OCI-LY1 (cell line): Measurements from ENCODE around the gene COPA.

Experiments used
- H2AFZ ChIP-seq: fragments of 200-600 bp; sonication (generic), shearing (Covaris generic); 2 replicates; pipeline ENCODE4 v1.6.0; 2014; ENCODE audit warnings: antibody characterized with exemption, mild to moderate bottlenecking, low read length
- H3F3A ChIP-seq: fragments of 200-600 bp; sonication (generic), shearing (Covaris generic); 2 replicates; pipeline ENCODE4 v1.6.0; 2014; ENCODE audit warnings: mild to moderate bottlenecking, antibody characterized with exemption, low read length, moderate library complexity; ENCODE audit not compliant: insufficient read depth
- H3K27ac ChIP-seq: fragments of 200-600 bp; sonication (generic); 2 replicates; pipeline ENCODE4 v1.5.1; 2014; ENCODE audit warnings: low read length, mixed run types, mild to moderate bottlenecking, low read depth; ENCODE audit not compliant: poor library complexity, severe bottlenecking
- H3K27me3 ChIP-seq: fragments of 200-600 bp; sonication (generic); 2 replicates; pipeline ENCODE4 v1.6.0; 2014; ENCODE audit warnings: antibody characterized with exemption, mild to moderate bottlenecking, low read length, moderate library complexity; ENCODE audit not compliant: insufficient read depth
- H3K36me3 ChIP-seq: fragments of 200-600 bp; sonication (generic); 2 replicates; pipeline ENCODE4 v1.6.1; 2014; ENCODE audit warnings: mild to moderate bottlenecking, antibody characterized with exemption, low read length, moderate library complexity, mixed read lengths; ENCODE audit not compliant: insufficient read depth
- H3K4me1 ChIP-seq: fragments of 200-600 bp; sonication (generic); 2 replicates; pipeline ENCODE4 v1.5.1; 2014; ENCODE audit warnings: mild to moderate bottlenecking, low read length, moderate library complexity; ENCODE audit not compliant: insufficient read depth, severe bottlenecking
- H3K4me2 ChIP-seq: fragments of 200-600 bp; sonication (generic), shearing (Covaris generic); 2 replicates; pipeline ENCODE4 v1.6.1; 2014; ENCODE audit warnings: low read length
- H3K4me3 ChIP-seq: fragments of 200-600 bp; sonication (generic); 2 replicates; pipeline ENCODE4 v1.5.1; 2014; ENCODE audit warnings: low read length, low read depth, mild to moderate bottlenecking, mixed read lengths; ENCODE audit not compliant: poor library complexity, severe bottlenecking
- H3K79me2 ChIP-seq: fragments of 200-600 bp; shearing (Covaris generic); 2 replicates; pipeline ENCODE4 v1.6.1; 2016; ENCODE audit warnings: mixed run types, low read length, mixed read lengths; ENCODE audit not compliant: insufficient read depth
- H3K9ac ChIP-seq: fragments of 200-600 bp; sonication (generic), shearing (Covaris generic); 2 replicates; pipeline ENCODE4 v1.6.1; 2014; ENCODE audit warnings: mild to moderate bottlenecking, low read length, mixed read lengths
- H3K9me2 ChIP-seq: fragments of 200-600 bp; sonication (generic), shearing (Covaris generic); 2 replicates; pipeline ENCODE4 v1.6.1; 2014; ENCODE audit warnings: low read depth, mild to moderate bottlenecking, low read length, mixed read lengths
- H3K9me3 ChIP-seq: fragments of 200-600 bp; shearing (Covaris generic); 2 replicates; pipeline ENCODE4 v1.6.1; 2014; ENCODE audit warnings: low read length, mixed read lengths
- H4K20me1 ChIP-seq: fragments of 200-600 bp; sonication (generic), shearing (Covaris generic); 2 replicates; pipeline ENCODE4 v1.6.0; 2016; ENCODE audit warnings: mild to moderate bottlenecking, low read length; ENCODE audit not compliant: insufficient read depth
- EZH2 ChIP-seq: fragments of 200-600 bp; sonication (generic), shearing (Covaris generic); IDR thresholded peaks from 2 replicates; pipeline ENCODE4 v1.8.0; 2017; ENCODE audit warnings: borderline replicate concordance, mixed run types, mild to moderate bottlenecking, antibody characterized with exemption, low read length, moderate library complexity, mixed read lengths
- TF ChIP-seq, protein P1 (sequence below): fragments of 200-600 bp; sonication (generic), shearing (Covaris generic); IDR thresholded peaks from 2 replicates; pipeline ENCODE4 v1.5.1; 2017; ENCODE audit warnings: mild to moderate bottlenecking, antibody characterized with exemption, low read length, moderate library complexity, mixed read lengths

COPA gene

DNA sequence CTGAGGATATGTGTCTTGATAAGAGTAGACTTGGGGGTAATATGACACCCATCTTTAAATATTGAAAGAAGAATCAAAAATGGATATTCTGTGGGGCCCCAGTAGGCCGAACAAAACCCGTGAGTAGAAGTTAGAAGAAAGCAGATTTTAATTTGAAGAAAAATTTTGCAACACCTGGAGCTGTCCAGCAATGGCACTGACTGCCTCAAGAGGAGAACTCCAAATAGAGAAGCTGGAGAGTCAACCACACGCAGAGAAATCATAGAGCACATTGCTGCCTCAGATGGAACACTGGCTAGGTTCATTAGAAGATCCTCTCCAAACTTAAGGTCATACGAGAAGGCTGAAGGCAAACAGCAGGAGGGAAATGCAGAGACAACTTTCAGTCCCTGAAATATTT is 30.6 kb upstream of the COPA start:
- H4K20me1 ChIP-seq = no peaks in the 10 kb centered on the region
- H3K4me3 ChIP-seq = no peak overlapping the region
- no peak overlapping the region for H2AFZ ChIP-seq
- H3K4me1 ChIP-seq = peaks cover 16% of the 10 kb centered on the region
- no peak overlapping the region for H3K4me2 ChIP-seq
- TF ChIP-seq, protein P1, sequence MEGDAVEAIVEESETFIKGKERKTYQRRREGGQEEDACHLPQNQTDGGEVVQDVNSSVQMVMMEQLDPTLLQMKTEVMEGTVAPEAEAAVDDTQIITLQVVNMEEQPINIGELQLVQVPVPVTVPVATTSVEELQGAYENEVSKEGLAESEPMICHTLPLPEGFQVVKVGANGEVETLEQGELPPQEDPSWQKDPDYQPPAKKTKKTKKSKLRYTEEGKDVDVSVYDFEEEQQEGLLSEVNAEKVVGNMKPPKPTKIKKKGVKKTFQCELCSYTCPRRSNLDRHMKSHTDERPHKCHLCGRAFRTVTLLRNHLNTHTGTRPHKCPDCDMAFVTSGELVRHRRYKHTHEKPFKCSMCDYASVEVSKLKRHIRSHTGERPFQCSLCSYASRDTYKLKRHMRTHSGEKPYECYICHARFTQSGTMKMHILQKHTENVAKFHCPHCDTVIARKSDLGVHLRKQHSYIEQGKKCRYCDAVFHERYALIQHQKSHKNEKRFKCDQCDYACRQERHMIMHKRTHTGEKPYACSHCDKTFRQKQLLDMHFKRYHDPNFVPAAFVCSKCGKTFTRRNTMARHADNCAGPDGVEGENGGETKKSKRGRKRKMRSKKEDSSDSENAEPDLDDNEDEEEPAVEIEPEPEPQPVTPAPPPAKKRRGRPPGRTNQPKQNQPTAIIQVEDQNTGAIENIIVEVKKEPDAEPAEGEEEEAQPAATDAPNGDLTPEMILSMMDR = no peak
- no peak for TF ChIP-seq EZH2
- no peaks in the 10 kb centered on the region for H3K9me2 ChIP-seq
- no peaks in the 10 kb centered on the region for H3K9me3 ChIP-seq
- no peak overlapping the region for H3K27ac ChIP-seq
- no peaks in the 10 kb centered on the region for H3K79me2 ChIP-seq
- no peaks in the 10 kb centered on the region for H3K36me3 ChIP-seq
- no peaks in the 10 kb centered on the region for H3F3A ChIP-seq
- no peak overlapping the region for H3K9ac ChIP-seq
- H3K27me3 ChIP-seq = no peaks in the 10 kb centered on the region

- Histone ChIP-seq H3K79me2 (no peaks in the 10 kb centered on the region), H3K4me2 (no peak overlapping the region), H3F3A (no peaks in the 10 kb centered on the region), H3K4me1 (peaks cover 16% of the 10 kb centered on the region), H3K36me3 (no peaks in the 10 kb centered on the region), H2AFZ (no peak overlapping the region), H3K9me3 (no peaks in the 10 kb centered on the region), H3K27ac (no peak overlapping the region), H3K4me3 (no peak overlapping the region), H3K9me2 (no peaks in the 10 kb centered on the region), H3K9ac (no peak overlapping the region), H3K27me3 (no peaks in the 10 kb centered on the region), H4K20me1 (no peaks in the 10 kb centered on the region)
- TF ChIP-seq, protein P1 = no peak
- no peak for TF ChIP-seq EZH2
Measured at GRCh38 chr1:160371756-160372155, 28.7 kb upstream of the COPA start.

DNA sequence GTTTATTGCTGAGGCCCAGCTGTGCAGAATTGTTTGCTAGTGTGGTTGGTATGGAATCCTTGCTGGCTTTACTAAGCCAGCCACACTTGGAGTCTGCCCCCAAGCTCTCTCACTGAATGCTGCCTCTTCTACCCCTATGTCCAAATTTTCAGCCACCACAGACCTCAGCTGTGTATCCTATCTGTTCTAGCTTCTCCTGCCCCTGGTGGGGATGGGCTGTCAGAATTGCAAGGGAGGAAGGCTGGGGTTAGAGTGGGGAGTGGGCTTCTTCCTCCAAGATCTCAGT is 28.2 kb upstream of the COPA start:
- H3K9me2 ChIP-seq = no peaks in the 10 kb centered on the region
- no peak overlapping the region for H2AFZ ChIP-seq
- H3K4me1 ChIP-seq = peaks cover 12% of the 10 kb centered on the region
- no peaks in the 10 kb centered on the region for H3K27me3 ChIP-seq
- no peaks in the 10 kb centered on the region for H3K36me3 ChIP-seq
- no peak overlapping the region for H3K27ac ChIP-seq
- H4K20me1 ChIP-seq = no peaks in the 10 kb centered on the region
- H3K9me3 ChIP-seq = no peaks in the 10 kb centered on the region
- H3K79me2 ChIP-seq = no peaks in the 10 kb centered on the region
- no peak overlapping the region for H3K4me2 ChIP-seq
- H3K4me3 ChIP-seq = no peak overlapping the region
- no peaks in the 10 kb centered on the region for H3F3A ChIP-seq
- no peak overlapping the region for H3K9ac ChIP-seq
- TF ChIP-seq, protein P1 = no peak
- TF ChIP-seq EZH2 = no peak
